GM20000 (cell line): ENCODE measurements around the gene ARL14EPL.

Experiments
- DNase-seq: peaks from one replicate; pipeline ENCODE4 v3.0.0; 2012; ENCODE audit warnings: low spot score
- TF ChIP-seq, protein P1 (sequence below): IDR thresholded peaks from 2 replicates; pipeline ENCODE4 v1.5.1; 2012; ENCODE audit warnings: mild to moderate bottlenecking, control low read depth; ENCODE audit errors: extremely low read depth, missing control alignments

ARL14EPL gene

DNA sequence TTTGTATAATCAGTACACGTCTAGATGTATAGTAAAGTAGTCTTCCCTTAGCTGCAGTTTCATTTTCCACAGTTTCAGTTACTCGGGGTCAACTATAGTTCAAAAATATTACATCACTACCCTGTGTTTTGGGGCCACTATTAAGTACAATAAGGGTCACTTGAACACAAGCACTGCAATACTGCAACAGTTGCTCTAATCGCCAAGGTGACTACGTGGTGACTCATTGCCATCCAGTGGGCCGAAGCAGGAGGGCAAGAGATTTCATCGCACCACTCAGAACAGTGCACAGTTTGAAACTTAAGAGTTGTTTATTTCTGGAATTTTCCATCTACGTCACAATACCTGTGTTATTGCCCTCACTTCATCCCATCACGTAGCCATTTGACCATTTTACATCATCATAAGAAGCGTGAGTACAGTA, at the start of gene ARL14EPL:
ARL14EPL (plus strand) TSS at position 379 of the 424 bp plus-strand sequence. CDS start 18,994 bp downstream, outside the sequence.
- TF ChIP-seq, protein P1, sequence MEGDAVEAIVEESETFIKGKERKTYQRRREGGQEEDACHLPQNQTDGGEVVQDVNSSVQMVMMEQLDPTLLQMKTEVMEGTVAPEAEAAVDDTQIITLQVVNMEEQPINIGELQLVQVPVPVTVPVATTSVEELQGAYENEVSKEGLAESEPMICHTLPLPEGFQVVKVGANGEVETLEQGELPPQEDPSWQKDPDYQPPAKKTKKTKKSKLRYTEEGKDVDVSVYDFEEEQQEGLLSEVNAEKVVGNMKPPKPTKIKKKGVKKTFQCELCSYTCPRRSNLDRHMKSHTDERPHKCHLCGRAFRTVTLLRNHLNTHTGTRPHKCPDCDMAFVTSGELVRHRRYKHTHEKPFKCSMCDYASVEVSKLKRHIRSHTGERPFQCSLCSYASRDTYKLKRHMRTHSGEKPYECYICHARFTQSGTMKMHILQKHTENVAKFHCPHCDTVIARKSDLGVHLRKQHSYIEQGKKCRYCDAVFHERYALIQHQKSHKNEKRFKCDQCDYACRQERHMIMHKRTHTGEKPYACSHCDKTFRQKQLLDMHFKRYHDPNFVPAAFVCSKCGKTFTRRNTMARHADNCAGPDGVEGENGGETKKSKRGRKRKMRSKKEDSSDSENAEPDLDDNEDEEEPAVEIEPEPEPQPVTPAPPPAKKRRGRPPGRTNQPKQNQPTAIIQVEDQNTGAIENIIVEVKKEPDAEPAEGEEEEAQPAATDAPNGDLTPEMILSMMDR, result peak; percentile 37
- DNase-seq, result peak; percentile 32

DNA sequence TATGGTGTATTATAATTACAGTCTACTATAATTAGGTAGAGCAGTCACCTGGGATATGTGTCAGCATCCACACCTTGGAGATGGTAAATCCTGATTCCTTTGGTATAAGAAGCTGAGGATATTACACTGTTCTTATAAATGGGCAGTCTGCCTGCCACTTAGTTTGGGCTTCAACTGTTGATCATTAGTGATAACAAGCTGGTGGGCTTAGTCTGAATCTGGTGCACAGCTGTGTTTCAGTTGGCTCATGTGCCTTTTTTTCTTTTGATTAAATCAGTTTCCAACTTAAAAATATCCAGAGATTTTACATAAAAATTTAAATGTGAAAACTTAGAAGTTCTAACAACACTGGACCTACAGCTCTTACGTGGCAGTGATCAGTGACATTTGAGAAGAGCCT, 48.8 kb upstream of the ARL14EPL start:
- DNase-seq, result no peak
- TF ChIP-seq, protein P1, result no peak

DNA sequence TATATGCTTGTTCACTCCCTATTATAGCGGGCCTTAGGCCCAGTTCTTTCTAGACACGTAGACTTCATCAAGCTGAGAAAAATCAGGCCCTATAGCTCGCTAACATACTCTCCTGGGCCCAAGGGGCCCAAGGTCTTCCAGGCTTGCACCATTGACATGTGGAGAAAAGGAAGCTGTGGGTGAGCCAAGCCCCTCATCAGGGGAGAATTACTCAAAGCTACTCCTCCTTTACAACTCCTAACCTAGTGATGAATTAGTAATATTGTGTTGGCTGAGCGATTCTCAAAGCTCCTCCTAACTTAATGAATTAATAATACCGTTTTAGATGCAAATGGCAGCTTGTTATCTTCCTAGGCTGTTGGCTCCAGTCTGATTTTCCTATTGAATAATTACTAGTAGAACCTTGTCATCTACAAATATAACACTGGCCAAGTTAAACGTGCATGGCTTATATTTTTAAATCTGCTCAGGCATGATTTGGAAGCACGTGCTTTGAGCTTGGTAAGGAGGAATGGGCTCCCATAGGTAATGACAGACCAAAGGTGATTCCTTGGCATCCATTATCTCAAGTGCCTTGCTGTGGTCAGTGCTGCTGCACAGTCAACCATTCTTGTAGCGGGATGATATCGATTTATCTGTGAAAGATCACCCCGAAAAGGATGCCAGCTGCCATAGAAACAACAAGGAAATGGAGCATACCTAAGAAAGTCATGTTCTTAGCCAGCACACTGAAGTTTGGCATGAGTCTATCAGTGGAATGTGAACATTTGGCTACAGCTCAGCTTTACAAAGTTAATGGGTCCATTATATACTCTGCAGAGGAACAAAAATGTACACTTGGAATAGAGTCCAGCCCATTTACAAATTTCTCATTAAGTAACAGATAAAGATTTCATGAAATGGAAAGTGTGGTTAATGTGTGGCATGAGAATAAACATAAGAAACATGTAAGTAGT, 46.2 kb upstream of the ARL14EPL start:
- TF ChIP-seq, protein P1, result no peak

DNA sequence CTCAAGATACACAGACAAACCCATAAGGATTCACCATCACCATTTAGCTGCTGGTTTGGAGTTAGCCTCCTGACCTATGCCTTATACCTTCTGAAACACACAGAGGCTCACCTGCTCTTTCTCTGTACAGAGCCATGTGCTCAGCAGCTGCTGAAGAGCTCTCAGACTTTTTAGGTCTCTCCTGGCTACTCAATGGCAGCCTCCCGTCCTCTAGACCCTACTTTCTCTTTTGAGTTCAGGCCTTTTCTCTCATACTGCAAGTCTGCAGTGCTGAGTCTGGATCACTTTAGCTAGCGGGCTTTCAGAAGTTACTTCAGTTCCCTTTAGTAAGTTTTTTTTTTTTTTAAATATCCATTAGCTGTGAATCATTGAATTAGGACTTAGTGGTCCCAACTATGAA, 44.3 kb upstream of the ARL14EPL start:
- TF ChIP-seq, protein P1, result no peak
- DNase-seq, result no peak

More for the DNA sequence above, 46.2 kb upstream of the ARL14EPL start:
- no peak for DNase-seq

DNA sequence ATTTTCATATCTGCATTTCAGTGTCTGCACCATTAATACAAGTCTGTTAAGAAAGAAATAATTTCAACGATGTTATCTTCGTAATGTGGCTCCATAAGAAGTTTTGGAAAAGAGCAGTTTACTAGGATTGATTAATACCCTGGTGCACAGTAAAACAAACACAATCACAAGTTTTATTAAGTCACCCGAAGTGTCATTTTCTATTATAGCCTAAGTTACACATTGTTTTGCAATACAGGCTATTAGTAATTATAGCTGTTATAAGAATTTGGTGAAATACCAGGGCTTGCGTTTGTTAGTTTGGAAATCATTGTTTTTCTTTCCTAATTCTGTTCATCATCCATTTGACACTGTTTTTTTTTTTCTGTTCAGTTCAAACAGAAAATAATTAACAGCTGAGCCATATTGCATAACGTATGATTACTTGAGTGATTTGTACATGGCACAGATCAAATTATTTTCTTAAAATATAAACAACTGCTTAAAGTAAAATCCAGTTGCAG, 39.4 kb upstream of the ARL14EPL start:
- TF ChIP-seq, protein P1, result no peak
- DNase-seq, result no peak

DNA sequence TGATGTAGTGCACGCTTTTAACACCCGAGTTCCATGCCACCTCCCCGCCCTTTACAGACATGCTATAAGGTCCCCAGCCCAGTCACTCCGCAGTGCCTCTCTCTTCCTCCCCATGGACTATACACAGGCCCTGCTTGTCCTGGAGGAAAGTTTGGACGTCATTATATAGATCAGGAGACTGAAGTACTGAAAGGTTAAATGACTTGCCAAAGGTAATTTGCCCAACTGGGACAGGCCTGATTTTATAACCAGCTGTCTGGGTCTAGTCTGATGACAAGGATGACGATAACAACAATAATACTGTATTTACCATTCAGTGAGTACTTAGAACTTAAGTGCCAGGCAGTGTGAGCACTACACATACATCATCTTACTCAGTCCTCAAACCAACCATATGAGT, 36.9 kb upstream of the ARL14EPL start:
- TF ChIP-seq, protein P1, result no peak
- DNase-seq, result no peak

DNA sequence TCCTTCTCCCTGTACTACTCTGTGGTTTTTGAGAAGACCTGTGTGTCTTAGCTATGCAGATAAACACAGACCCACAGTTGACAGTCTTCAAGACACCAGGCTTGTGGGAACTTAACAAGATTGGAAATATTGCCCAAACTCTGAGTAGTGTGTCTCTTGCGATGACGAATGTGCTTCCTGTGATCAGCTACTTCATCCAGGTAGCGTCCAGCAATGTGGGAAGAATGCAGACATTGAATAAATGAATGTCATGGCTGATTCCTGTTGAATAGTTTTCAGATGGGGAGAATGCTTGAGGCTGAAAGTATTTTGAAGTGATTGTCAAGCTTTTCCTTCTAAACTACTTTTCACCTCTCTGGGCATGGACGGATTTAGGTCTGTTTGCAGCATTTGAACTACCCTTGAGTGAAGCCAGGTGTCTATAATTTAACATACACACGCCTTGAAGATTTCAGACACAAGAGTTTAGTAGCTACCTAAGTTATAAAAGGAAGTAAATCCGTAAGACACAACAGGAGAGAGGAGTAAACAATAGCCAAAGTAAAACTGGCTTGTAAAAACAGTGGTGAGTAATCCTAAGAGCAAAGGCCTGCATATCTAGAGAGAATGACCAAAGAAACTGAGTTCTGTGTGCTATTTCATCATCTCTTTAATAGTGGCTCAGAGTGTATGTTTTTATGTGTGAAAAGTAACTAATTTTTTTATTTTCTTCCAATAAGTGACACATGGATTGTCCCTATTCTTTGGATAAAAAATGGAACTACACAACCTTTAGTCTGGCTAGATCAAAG, 30.0 kb upstream of the ARL14EPL start:
- TF ChIP-seq, protein P1, result no peak
- no peak for DNase-seq
